GM13976 (cell line): ENCODE measurements around the gene AGAP9.
"Not testable (repeated sequence)": the region's sequence is repeated elsewhere in the genome, so short reads cannot be mapped to it uniquely, and the experiment has no call there.

Source experiments
- DNase-seq: peaks from one replicate; pipeline ENCODE4 v3.0.0; 2012; ENCODE audit warnings: low spot score
- in situ Hi-C: fragments of 300-500 bp; cut with MboI; formaldehyde crosslinking; loops from one replicate; pipeline ENCODE4 v1.12.0; 2022; ENCODE audit warnings: low sequenced_read_pairs, mixed read lengths, inconsistent platforms; ENCODE audit not compliant: unreplicated experiment
- TF ChIP-seq, protein P1 (sequence below): IDR thresholded peaks from 2 replicates; pipeline ENCODE4 v1.5.1; 2012; ENCODE audit warnings: borderline replicate concordance, mild to moderate bottlenecking; ENCODE audit not compliant: insufficient read depth; ENCODE audit errors: extremely low read depth, missing control alignments, control extremely low read depth

The AGAP9 gene

DNA sequence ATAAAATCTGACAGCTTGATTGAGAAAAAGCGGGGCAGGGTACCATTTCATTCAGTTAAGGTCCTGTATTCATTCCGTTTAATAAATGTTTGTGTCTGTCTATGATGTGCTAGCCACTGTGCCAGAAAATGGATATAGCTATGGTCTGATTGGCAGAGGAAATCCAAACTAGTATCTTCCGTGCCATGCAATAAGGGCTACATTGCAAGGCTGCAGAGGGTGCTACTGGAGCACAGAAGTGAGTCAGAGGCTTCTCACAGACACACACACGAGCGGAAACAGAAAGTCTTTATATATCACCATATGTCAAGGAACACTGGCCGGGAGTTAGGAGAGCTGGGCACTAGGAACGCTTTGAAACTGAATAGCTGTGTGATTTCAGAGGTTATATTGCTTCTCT lies 29.3 kb upstream of the AGAP9 start:
- in situ Hi-C loops, DNase-seq: not testable (repeated sequence)
- TF ChIP-seq, protein P1, sequence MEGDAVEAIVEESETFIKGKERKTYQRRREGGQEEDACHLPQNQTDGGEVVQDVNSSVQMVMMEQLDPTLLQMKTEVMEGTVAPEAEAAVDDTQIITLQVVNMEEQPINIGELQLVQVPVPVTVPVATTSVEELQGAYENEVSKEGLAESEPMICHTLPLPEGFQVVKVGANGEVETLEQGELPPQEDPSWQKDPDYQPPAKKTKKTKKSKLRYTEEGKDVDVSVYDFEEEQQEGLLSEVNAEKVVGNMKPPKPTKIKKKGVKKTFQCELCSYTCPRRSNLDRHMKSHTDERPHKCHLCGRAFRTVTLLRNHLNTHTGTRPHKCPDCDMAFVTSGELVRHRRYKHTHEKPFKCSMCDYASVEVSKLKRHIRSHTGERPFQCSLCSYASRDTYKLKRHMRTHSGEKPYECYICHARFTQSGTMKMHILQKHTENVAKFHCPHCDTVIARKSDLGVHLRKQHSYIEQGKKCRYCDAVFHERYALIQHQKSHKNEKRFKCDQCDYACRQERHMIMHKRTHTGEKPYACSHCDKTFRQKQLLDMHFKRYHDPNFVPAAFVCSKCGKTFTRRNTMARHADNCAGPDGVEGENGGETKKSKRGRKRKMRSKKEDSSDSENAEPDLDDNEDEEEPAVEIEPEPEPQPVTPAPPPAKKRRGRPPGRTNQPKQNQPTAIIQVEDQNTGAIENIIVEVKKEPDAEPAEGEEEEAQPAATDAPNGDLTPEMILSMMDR: peak; percentile 28

DNA sequence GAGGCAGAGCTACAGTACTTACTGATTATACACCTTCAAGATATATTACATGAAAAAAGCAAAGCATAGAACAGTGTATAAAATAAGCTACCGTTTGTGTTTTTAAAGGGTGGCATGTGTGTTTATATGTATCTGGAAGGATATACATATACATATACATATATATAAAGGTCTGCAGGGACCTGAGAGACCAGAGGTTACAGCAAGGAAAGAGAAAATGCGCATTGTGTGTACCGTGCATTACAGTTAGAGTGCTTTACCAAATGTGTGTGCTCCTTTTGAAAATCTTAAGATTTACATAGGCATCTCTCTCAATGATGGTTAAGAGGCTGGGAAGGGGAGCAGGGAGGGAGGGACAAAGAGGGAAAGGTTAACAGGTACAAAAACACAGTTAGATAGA lies 23.8 kb upstream of the AGAP9 start:
- in situ Hi-C loops: not testable (repeated sequence)

DNA sequence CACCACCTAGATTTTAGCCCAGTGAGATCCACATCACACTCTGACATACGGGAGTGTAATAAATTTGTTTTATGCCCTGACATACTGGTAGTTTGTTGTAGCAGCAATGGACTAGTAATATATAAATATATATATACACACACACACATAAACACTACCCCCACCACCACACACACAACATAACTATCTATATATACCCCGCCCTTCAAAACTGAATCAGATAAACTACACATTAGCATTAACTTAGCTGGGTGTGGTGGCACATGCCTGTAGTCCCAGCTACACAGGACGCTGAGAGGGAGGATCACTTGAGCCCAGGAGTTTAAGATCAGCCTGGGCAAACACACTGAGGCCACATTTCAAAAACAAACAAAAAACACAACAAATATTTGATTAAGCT lies 13.0 kb upstream of the AGAP9 start:
- DNase-seq, in situ Hi-C loops: not testable (repeated sequence)

More for the DNA sequence above, 23.8 kb upstream of the AGAP9 start:
- DNase-seq: not testable (repeated sequence)

DNA sequence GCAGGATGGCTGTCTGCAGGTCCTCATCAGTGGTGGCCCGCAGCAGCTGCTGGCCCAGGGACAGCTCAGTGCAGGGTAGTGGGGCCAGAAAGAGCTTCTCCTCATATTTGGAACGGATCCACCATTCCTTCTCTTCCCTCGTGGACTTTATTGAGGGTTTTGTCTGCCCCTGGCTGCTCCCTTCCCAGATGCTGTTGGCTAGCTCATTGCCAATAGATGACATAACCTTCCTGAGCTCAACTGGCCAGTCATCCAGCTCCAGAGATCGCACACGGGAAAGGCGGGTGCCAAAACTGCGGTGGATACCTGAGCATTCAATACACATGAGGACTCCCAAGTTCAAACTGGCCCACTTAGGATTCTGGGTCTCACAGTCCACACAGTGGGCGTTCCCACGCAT lies 21.1 kb downstream of the AGAP9 start:
- DNase-seq, in situ Hi-C loops: not testable (repeated sequence)

DNA sequence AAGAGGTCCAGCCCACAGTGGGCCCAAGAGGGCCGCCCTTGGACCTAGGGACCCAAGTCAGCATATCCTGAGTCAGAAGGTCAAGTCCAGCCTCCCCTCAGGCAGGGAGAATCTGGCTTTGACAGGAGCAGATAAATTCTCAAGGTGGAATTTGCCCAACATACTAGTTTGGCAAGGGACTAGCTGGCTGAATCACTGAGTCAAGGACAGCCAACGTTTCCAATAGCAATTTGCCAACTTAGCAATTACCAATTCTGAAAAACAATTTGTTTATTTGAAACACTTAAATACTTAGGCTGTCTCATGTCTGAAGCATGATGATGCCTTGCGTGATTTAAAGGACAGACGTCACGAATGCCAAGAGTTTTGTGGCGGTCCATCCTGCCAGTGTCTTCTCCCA lies 29.2 kb downstream of the AGAP9 start:
- DNase-seq, in situ Hi-C loops: not testable (repeated sequence)

DNA sequence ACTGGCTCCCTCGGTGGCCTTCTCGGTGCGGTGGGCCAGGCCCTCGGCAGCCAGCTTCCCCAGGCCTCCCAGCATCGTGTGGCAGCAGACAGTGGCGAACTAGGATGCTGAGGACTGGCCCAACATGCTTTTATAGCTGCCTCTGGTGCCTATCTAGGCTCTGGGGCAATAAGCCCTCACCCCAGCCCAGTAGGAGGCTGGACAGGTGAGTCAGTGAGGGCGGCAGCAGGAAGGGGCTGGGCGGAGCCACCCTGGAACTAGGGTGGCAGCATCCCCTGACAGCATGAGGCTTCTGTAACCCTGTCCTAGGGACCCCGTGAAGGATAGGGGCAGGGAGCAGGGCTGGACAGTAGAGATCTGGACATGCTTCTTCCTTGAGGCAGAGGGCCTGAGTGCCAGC lies 31.8 kb downstream of the AGAP9 start, which contains the start of gene FAM25G:
FAM25G (minus strand) TSS at position 101 of the 400 bp plus-strand sequence; CDS start at position 75, 26 bp downstream.
- in situ Hi-C loops, DNase-seq: not testable (repeated sequence)

DNA sequence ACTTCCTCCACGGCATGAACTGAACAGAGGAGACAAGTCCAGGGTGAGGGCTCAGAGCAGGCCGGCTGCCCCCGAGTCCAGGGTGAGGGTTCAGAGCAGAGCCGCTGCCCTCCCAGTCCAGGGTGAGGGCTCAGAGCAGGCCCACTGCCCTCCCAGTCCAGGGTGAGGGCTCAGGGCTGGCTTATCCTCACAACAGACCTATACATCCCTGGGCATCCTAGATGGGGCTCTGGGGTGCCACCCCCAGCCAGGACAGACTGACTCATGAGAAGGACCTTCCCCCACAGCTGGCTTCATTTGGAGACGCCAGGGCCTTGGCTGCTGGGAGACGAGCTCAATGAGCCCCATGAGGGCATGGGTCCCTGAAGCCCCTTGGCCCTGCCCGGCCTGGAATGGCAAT lies 33.8 kb downstream of the AGAP9 start:
- DNase-seq, in situ Hi-C loops: not testable (repeated sequence)

DNA sequence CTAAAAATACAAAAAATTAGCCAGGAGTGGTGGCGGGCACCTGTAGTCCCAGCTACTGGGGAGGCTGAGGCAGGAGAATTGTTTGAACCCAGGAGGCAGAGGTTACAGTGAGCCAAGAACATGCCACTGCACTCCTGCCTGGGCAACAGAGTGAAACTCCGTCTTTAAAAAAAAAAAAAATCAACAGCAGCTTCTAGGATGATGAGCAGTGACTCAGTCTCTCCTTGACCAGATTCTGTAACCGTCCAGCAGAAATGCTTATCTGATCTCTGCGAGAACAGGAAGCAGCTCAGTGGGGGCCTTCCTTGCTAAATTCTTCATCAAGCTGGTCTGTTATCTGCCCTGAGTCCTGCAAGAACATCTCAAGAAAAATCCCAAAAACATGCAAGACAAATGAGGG lies 37.5 kb downstream of the AGAP9 start:
- DNase-seq, in situ Hi-C loops: not testable (repeated sequence)

DNA sequence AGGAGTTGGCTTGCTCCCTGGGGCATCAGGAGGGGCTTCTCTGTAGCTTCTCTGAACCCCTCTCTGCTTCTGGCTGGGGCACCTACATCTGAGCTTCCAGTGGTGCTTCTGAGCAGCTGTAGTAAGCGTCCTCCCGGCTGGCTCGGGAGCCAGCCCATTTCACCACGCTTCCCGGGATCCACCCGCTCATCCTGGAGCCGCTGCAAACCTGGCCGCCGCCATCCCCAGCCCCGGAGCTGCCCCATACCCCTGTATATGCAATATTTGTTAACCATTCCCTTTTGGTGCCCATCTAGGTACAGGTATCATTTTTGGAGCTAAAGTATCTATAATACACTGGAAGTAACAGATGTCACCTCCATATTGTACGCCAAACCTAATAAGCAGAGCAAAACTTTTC lies 38.7 kb downstream of the AGAP9 start:
- in situ Hi-C loops, DNase-seq: not testable (repeated sequence)

DNA sequence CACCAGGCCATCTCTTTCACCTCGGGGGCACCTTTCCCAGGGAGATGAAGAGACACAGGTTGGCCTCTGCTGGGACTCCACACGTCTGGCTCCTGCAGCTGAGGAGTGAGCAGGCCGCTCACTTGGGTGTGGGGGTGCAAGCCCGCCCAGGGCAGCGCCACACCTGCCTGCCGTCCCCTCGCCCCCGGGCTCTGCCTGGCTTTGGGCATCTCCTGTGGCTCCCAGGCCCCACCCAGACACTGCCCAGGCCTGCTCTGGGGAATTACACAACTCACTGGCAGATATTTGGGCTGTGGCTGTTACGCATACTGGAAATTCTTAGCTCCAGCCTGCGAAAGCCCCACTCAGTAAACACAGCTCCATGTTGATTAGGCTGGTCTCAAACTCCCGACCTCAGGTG lies 39.5 kb downstream of the AGAP9 start, which contains the start of gene ANXA8:
ANXA8 (minus strand) TSS at position 193 of the 400 bp plus-strand sequence; CDS start at position 11, 182 bp downstream.
- not testable (repeated sequence) for DNase-seq

DNA sequence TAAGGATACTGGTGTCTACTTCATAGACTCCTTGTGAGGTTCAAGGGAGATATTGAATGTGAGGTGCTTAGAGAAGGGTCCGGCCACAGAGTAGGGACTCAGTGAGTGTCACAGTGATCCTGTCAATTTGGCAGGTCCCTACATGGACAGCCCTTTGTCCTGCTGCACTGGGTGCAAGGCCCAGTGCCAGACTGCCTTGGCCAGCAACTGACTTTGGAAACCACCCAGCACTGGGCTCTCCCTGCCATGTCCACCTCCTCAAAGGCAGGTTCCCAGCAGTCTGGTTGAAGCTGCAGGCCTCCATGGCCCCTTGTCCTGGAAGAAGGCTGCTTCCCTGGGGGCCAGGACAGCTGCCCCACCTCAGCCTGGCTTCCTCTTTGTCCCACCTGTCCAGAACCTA lies 41.1 kb downstream of the AGAP9 start:
- in situ Hi-C loops, DNase-seq: not testable (repeated sequence)

More for the DNA sequence above, 39.5 kb downstream of the AGAP9 start, which contains the start of gene ANXA8:
- in situ Hi-C loops: not testable (repeated sequence)

DNA sequence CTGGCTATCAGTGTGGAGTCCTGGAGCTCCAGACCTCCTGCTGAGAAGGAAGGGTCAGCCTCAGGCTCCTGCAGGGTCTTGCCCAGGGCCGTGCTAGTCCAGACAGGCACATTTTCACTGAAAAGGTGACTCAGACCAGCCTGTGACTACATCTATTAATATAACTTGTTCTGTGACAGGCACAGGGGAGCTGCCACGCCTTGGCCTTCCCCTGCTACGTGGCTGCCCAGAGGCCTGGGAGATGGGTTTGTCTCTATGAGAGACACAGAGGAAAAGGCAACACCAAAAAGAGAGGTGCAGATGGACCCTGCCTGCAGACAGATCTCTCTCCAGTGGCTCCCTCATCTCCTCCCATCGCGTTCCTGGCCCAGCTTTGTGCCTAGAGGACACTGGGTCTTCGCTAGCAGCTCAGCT lies 41.7 kb downstream of the AGAP9 start:
- in situ Hi-C loops: not testable (repeated sequence)

DNA sequence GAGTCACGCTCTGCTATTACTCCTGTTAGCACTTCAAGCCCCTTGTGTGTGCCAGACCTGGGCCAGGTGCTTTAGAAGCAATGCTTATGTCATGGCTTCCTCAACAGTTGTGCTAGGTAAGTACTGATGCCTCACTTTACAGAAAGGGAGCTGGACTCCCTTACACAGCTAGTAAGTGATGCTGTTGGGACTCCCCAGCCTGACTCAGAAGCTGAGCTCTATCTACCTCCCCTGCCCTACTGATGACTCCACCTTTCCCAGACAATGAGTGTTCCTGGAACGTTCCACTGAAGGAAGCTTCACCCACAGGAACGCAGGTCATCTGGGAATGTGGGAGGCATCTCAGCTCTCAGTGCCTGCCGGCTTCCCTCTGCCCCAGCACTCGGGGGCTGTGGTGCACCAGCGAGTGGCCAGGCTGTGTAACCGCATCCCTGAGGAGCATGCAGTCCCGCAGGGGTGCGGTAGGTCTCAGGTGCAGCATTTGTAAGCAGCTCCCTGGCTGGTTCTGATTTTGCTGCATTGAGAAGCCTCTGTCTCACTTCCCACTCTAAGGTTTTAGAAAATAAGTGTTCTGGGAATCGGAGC lies 42.2 kb downstream of the AGAP9 start:
- DNase-seq, in situ Hi-C loops: not testable (repeated sequence)

More for the DNA sequence above, 41.7 kb downstream of the AGAP9 start:
- not testable (repeated sequence) for DNase-seq

DNA sequence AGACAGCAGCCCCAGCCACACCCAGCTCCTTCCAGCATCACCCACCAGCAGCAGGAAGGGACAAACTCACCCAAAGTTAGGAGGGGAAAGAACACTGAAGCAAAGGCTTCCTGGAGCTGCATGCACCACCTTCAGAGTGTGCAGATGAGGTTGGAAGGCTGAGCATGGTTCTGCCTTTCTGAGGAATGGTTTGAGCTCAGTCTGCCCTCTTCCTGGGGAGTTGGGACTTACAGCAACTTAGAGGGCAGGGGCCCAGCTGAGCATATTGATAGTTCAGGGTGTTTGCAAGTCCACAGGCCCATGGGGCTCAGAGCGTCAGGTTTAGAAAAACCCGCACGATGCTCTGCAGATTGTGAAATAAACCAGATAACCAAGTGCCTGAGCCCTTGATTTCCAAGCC lies 43.3 kb downstream of the AGAP9 start:
- in situ Hi-C loops, DNase-seq: not testable (repeated sequence)

DNA sequence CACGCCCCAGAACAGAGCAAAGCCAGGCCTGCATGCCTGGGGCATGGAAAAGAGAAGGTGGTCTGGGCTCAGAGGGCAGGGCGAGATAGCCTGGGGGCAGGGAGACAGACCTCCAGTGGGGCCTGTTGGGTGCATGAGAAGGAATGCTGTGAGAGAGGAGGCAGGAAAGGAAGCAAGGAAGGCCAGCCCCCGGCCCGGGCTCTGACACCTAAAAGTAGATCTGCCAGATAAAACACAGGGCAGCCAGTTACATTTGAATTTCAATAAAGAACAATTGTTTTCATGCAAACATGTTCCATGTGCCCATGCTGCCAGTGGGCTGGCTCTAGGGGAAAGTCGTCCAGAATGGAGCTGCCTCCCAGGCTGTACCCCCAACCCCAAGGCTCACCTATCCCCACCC lies 45.3 kb downstream of the AGAP9 start:
- DNase-seq, in situ Hi-C loops: not testable (repeated sequence)

DNA sequence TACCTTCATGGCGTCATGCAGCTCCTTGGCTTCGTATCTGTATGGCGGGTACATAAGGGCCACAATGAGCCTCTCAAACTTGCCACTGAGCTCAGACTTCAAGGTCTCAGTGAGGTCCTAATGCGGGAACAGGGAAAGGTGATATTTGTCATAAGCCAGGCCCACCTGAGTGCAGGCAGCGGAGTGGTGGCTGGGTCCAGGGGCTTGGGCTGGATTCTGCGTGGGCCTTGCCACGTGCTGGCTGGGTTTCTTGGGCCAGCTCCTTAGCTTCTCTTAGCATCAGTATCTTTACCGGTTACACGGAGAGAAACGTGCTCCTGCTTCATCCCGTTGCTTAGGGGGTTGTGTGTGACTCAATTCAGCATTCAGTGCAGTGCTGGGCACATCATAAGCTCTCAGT lies 46.4 kb downstream of the AGAP9 start:
- in situ Hi-C loops, DNase-seq: not testable (repeated sequence)

DNA sequence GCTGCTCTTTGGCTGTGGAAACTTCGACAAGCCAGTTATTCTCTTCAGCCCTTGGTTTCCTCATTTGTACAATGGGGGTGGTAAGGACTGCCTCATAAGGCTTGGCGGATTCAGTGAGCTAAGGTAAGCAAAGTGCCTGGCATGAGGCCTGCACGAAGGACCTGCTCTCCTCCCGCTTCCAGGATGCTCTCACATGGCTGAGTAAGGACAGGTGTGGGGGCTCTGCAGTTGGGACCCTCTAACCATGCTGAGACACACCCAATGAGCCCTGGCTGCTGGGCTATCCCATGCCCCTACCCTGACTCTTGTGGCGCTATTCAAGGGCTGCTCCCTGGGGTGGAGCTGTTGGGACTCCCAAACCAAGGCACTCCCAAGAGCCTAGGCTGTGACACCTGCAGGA lies 48.3 kb downstream of the AGAP9 start:
- DNase-seq, in situ Hi-C loops: not testable (repeated sequence)

DNA sequence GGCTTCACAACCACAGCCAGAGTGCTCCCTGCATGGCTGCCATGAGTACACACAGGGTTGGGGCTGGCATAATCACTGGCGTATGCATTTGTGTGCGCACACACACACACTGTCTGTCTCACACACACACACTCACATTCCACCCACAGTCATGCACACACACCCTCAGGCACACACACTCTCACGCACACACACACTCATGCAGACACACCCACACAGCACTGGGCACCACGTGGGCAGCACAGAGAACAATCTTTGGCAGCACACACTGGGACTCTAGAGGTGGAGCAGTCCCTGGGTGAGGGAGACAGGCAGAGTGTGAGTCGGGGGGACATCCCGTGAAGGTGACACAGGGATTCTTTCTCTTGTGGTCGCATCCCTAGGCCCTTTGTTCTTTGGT lies 49.9 kb downstream of the AGAP9 start:
- DNase-seq, in situ Hi-C loops: not testable (repeated sequence)
